Lower leg skin (tissue), 3 donors: ENCODE data around the gene RASA3.

ENCODE experiments used
- CTCF ChIP-seq, 3 donors: fragments of 450-650 bp; IDR thresholded peaks; one replicate each; pipeline ENCODE4 v1.5.1; 2016; ENCODE audit warnings: antibody characterized with exemption in 3 of 3, mild to moderate bottlenecking in 3 of 3, moderate library complexity in 2 of 3
- POLR2A ChIP-seq, 2 donors: fragments of 450-650 bp; IDR thresholded peaks; one replicate each; pipeline ENCODE4 v1.6.1; 2016 to 2017; ENCODE audit warnings: antibody characterized with exemption in 2 of 2, mild to moderate bottlenecking in 1 of 2, moderate library complexity in 1 of 2

- TF ChIP-seq POLR2A (IDR thresholded peaks at IDR 0.05): no peak
- no peak for TF ChIP-seq CTCF (IDR thresholded peaks at IDR 0.05)
Observed at GRCh38 chr13:114033541-114034315, 98.7 kb downstream of the RASA3 start.
